Esophagus mucosa (tissue), 1 donor: ENCODE measurements around the gene ANO2. TPM values are rescaled to one million over a fixed set of nuclear protein-coding genes. Genes with fewer than 3 reads are reported as not detected.

Experiments
- total RNA-seq: library from RNA; stranded (reverse); gene quantifications from one replicate; pipeline ENCODE4 v1.2.4, GENCODE V29; 2023
- donor health status: DM: yes; HTN: yes; CAD: no.

ANO2 gene
- total RNA-seq, 1 donor from 2014 or later = 2.0 TPM

Other genes with a start within 250 kb of the ANO2 start
- gene VWF, start 179.4 kb upstream of the ANO2 start, total RNA-seq = 53.7 TPM